Osteoblast (primary cell): ENCODE results near the gene COL2A1. TPM values are rescaled to one million over a fixed set of nuclear protein-coding genes. Genes with fewer than 3 reads are reported as not detected.
A peak's percentile ranks its signal among the peaks of the same experiment; 100 is the strongest.

ENCODE experiments used
- DNase-seq: peaks from one replicate; pipeline ENCODE4 v3.0.0; 2011; ENCODE audit warnings: low spot score, mixed read lengths; ENCODE audit not compliant: insufficient read length; ENCODE audit errors: missing footprints
- H2AFZ ChIP-seq: 2 replicates; pipeline ENCODE4 v1.6.0; 2011; ENCODE audit warnings: mild to moderate bottlenecking, low read length
- H3K27ac ChIP-seq: 2 replicates; pipeline ENCODE4 v1.5.1; 2011; ENCODE audit warnings: mild to moderate bottlenecking, low read depth, low read length, moderate library complexity
- H3K27me3 ChIP-seq: 2 replicates; pipeline ENCODE4 v1.6.0; 2012; ENCODE audit warnings: mild to moderate bottlenecking, control low read depth, inconsistent platforms, low read length, moderate library complexity; ENCODE audit not compliant: insufficient read depth
- H3K36me3 ChIP-seq: 2 replicates; pipeline ENCODE4 v1.5.1; 2011; ENCODE audit warnings: mild to moderate bottlenecking, low read length, control low read depth, moderate library complexity; ENCODE audit not compliant: insufficient read depth
- H3K4me1 ChIP-seq: 2 replicates; pipeline ENCODE4 v1.5.1; 2011; ENCODE audit warnings: mild to moderate bottlenecking, low read length, control low read depth, moderate library complexity; ENCODE audit not compliant: insufficient read depth
- H3K4me2 ChIP-seq: 2 replicates; pipeline ENCODE4 v1.6.0; 2011; ENCODE audit warnings: mild to moderate bottlenecking, low read length; ENCODE audit not compliant: insufficient read depth
- H3K4me3 ChIP-seq: fragments of 200-600 bp; sonication (generic); 3 replicates; pipeline ENCODE4 v1.5.1; 2012; ENCODE audit warnings: mild to moderate bottlenecking, low read length, inconsistent platforms; ENCODE audit not compliant: insufficient read depth
- H3K79me2 ChIP-seq: 2 replicates; pipeline ENCODE4 v1.6.0; 2012; ENCODE audit warnings: mild to moderate bottlenecking, low read length, control low read depth, inconsistent platforms; ENCODE audit not compliant: insufficient read depth
- H3K9me3 ChIP-seq: 2 replicates; pipeline ENCODE4 v1.5.1; 2011; ENCODE audit warnings: low read depth, low read length, control low read depth
- H4K20me1 ChIP-seq: 2 replicates; pipeline ENCODE4 v1.6.0; 2012; ENCODE audit warnings: mild to moderate bottlenecking, low read length, control low read depth; ENCODE audit not compliant: insufficient read depth
- total RNA-seq: library from RNA; depleted of rRNA; stranded (reverse); fragments of >200 nt; gene quantifications from 2 replicates; pipeline ENCODE4 v1.2.3, GENCODE V29; 2012
- TF ChIP-seq, protein P1 (sequence below): IDR thresholded peaks from 2 replicates; pipeline ENCODE4 v1.5.1; 2011; ENCODE audit warnings: mild to moderate bottlenecking, low read depth, low read length, moderate library complexity; ENCODE audit errors: extremely low read depth

COL2A1 gene
- total RNA-seq, 1 donor, result under 0.01 TPM

GRCh38 chr12:48038085-48038484 is 33.8 kb upstream of the COL2A1 start:
- peak overlapping the region; percentile 41 for H3K4me2 ChIP-seq
- H3K4me1 ChIP-seq, result peaks cover 6% of the 10 kb centered on the region
- H2AFZ ChIP-seq, result no peak overlapping the region
- no peaks in the 10 kb centered on the region for H3K79me2 ChIP-seq
- no peak overlapping the region for H3K27ac ChIP-seq
- H4K20me1 ChIP-seq, result no peaks in the 10 kb centered on the region
- DNase-seq, result no peak
- H3K4me3 ChIP-seq, result no peak overlapping the region
- TF ChIP-seq, protein P1, sequence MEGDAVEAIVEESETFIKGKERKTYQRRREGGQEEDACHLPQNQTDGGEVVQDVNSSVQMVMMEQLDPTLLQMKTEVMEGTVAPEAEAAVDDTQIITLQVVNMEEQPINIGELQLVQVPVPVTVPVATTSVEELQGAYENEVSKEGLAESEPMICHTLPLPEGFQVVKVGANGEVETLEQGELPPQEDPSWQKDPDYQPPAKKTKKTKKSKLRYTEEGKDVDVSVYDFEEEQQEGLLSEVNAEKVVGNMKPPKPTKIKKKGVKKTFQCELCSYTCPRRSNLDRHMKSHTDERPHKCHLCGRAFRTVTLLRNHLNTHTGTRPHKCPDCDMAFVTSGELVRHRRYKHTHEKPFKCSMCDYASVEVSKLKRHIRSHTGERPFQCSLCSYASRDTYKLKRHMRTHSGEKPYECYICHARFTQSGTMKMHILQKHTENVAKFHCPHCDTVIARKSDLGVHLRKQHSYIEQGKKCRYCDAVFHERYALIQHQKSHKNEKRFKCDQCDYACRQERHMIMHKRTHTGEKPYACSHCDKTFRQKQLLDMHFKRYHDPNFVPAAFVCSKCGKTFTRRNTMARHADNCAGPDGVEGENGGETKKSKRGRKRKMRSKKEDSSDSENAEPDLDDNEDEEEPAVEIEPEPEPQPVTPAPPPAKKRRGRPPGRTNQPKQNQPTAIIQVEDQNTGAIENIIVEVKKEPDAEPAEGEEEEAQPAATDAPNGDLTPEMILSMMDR, result no peak
- H3K9me3 ChIP-seq, result no peaks in the 10 kb centered on the region
- H3K36me3 ChIP-seq, result no peaks in the 10 kb centered on the region
- H3K27me3 ChIP-seq, result no peaks in the 10 kb centered on the region

- DNase-seq, result peak; percentile 48
- H3K4me1 ChIP-seq, result peaks cover 6% of the 10 kb centered on the region
- TF ChIP-seq, protein P1, result no peak
- H3K4me3 ChIP-seq, result no peak overlapping the region
- H3K9me3 ChIP-seq, result no peaks in the 10 kb centered on the region
- no peaks in the 10 kb centered on the region for H3K36me3 ChIP-seq
- no peaks in the 10 kb centered on the region for H4K20me1 ChIP-seq
- no peaks in the 10 kb centered on the region for H3K27me3 ChIP-seq
- H3K4me2 ChIP-seq, result no peak overlapping the region
- no peaks in the 10 kb centered on the region for H3K79me2 ChIP-seq
- H3K27ac ChIP-seq, result no peak overlapping the region
- peak overlapping the region; percentile 22 for H2AFZ ChIP-seq
Measured at GRCh38 chr12:48037267-48037915, 33.1 kb upstream of the COL2A1 start.

DNA sequence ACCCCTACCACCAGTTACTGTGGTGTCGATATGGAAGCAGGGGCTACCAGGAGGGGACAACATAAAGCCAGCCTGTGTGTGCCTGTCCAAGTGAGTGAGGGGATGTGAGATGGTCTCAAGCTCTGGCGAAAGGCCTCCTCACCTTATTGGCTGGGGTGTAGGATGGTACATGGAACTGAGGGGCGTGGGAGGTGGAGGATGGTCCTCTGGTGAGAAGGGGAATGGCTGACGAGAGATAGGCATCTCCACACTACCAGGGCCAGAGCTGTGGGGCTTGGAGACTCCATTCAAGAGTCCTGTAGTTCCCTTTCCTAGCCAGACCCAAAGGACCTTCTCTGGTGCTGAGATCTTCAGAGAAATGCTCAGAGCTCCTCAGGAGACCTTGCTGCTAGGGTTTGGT is 32.5 kb upstream of the COL2A1 start:
- no peaks in the 10 kb centered on the region for H3K9me3 ChIP-seq
- H3K27ac ChIP-seq, result no peak overlapping the region
- TF ChIP-seq, protein P1, result no peak
- H3K4me2 ChIP-seq, result no peak overlapping the region
- H3K4me1 ChIP-seq, result peaks cover 6% of the 10 kb centered on the region
- H3K27me3 ChIP-seq, result no peaks in the 10 kb centered on the region
- no peak for DNase-seq
- no peaks in the 10 kb centered on the region for H3K79me2 ChIP-seq
- H2AFZ ChIP-seq, result no peak overlapping the region
- H3K4me3 ChIP-seq, result no peak overlapping the region
- H4K20me1 ChIP-seq, result no peaks in the 10 kb centered on the region
- no peaks in the 10 kb centered on the region for H3K36me3 ChIP-seq

DNA sequence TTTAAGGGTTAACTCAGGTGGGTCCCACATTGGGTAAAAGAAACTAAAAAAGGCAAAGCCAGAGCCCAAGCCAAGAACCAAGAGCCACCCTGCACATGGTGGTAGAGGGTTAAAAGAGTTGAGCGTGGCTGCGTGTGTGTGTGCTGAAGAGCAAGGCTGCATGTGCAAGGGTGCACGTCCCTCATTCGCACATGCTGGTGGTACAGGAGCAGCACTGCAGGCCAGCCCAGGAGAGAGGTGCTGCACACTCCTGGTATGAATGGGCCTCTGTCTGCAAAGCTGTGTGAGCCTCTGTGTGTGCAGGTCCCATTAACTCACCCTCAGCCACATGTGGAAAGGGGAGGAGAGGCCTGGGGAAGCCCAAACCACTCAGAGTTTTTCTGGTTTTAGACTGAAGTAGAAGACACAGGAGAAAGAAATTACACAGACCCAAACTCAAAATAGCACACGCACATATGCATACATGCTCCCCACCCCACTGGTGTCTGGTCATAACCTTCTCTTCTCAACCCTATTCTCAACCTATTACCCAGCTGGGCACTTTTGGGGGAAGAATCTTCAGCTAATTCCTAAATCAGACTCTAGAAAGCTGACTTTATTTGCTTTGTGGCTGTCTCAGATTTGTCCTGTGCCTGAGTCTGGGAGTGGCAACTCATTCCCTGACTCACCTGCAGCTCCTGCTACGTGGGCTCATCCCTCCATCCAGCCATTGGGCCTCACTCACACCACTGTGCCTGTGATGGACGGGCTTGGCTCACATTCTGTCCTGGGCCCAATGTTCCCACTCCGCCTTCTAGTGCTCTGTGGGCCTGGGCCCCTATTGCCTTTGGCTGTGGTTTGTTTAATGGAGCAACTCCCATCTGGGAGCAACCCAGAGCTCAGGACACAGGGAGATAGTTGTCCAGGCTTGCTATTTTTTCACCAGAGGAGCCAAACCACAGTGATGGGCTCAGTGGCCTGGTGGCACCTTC is 30.8 kb upstream of the COL2A1 start:
- Histone ChIP-seq H3K79me2 (no peaks in the 10 kb centered on the region), H2AFZ (no peak overlapping the region), H3K4me3 (no peak overlapping the region), H4K20me1 (no peaks in the 10 kb centered on the region), H3K4me2 (no peak overlapping the region), H3K27ac (no peak overlapping the region), H3K4me1 (peaks cover 6% of the 10 kb centered on the region), H3K27me3 (no peaks in the 10 kb centered on the region), H3K9me3 (no peaks in the 10 kb centered on the region), H3K36me3 (no peaks in the 10 kb centered on the region)
- TF ChIP-seq, protein P1, result no peak
- DNase-seq, result no peak
